Measurements from ENCODE around the gene AOPEP. TPM values are rescaled to one million over a fixed set of nuclear protein-coding genes. Genes with fewer than 3 reads are reported as not detected.

AOPEP gene
- polyA plus RNA-seq, 1 of the 3 experiments (the other 2 are of a cell fraction): 54.6 TPM

DNA sequence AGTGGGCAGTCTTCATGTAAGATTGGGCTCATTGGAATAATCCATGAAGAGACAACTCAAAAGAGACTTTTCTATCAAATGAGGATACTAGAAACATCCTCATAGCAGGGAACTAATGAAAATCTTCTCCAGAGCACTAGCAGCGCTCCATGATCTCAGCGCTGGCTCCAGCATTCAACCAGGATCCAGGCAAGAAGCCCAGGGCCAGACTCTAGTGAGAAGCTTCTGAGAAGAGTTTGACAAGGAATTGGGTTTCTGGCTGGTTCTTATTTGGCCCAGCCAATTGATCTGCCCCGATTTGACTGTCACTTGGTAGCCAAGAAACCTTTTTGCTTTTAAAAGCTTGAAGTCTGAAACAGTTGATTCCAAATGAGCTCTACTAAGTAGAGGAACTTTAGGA is 60.1 kb downstream of the AOPEP start:
- H3K27ac ChIP-seq (ENCODE audit: low read depth in 2 of 2, low read length in 1 of 2): no peak overlapping the region; a peak in 1 of 4 replicates
- H3K9me3 ChIP-seq: no peaks in the 10 kb centered on the region
- H4K20me1 ChIP-seq (ENCODE audit: insufficient read depth): no peaks in the 10 kb centered on the region
- ChIA-PET CTCF (interaction anchor here (1.1 to 7.5 kb wide), 4 partner anchors 12 to 1431 kb away, joined by 3 to 124 read pairs (median 4); no protein-coding TSS in a partner anchor), POLR2A (no interaction called here)
- no peak overlapping the region for H3K4me2 ChIP-seq
- no peaks in the 10 kb centered on the region for H3K27me3 ChIP-seq (ENCODE audit: insufficient read depth)
- TF ChIP-seq RXRA (IDR thresholded peaks at IDR 0.05; ENCODE audit: borderline replicate concordance, low read depth) (no peak), FOXM1 (IDR thresholded peaks at IDR 0.05; ENCODE audit: low read depth) (no peak), TEAD4 (IDR thresholded peaks at IDR 0.05; ENCODE audit: borderline replicate concordance, insufficient read depth) (no peak), GATA2 (CRISPR knock-in tag; IDR thresholded peaks at IDR 0.05) (no peak), USF1 (IDR thresholded peaks at IDR 0.05; ENCODE audit: borderline replicate concordance, low read depth) (no peak), SIN3A (IDR thresholded peaks at IDR 0.05; ENCODE audit: borderline replicate concordance, low read depth, low read length) (no peak), EZH2phosphoT487 (IDR thresholded peaks at IDR 0.05; ENCODE audit: borderline replicate concordance, low read depth) (no peak), CHD2 (IDR thresholded peaks at IDR 0.05; ENCODE audit: low read length, partially characterized antibody) (no peak), RCOR1 (IDR thresholded peaks at IDR 0.05; ENCODE audit: low read length) (no peak), ZBTB33 (IDR thresholded peaks at IDR 0.05; ENCODE audit: borderline replicate concordance, low read depth) (no peak), YY1 (IDR thresholded peaks at IDR 0.05; ENCODE audit: low read depth) (no peak), MXI1 (IDR thresholded peaks at IDR 0.05; ENCODE audit: low read depth, low read length) (no peak), PBX3 (IDR thresholded peaks at IDR 0.05) (no peak)
- TF ChIP-seq, protein P1, sequence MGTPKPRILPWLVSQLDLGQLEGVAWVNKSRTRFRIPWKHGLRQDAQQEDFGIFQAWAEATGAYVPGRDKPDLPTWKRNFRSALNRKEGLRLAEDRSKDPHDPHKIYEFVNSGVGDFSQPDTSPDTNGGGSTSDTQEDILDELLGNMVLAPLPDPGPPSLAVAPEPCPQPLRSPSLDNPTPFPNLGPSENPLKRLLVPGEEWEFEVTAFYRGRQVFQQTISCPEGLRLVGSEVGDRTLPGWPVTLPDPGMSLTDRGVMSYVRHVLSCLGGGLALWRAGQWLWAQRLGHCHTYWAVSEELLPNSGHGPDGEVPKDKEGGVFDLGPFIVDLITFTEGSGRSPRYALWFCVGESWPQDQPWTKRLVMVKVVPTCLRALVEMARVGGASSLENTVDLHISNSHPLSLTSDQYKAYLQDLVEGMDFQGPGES (IDR thresholded peaks at IDR 0.05; ENCODE audit: low read depth, low read length): no peak
- no peaks in the 10 kb centered on the region for H3K9me2 ChIP-seq
- H3K4me3 ChIP-seq (ENCODE audit: low read depth in 2 of 2, low read length in 1 of 2): no peak overlapping the region
- no peak overlapping the region for H2AFZ ChIP-seq (ENCODE audit: low read depth)
- H3K79me2 ChIP-seq (ENCODE audit: insufficient read depth): no peaks in the 10 kb centered on the region; the same call in 1 of the 2 replicates
- no peak overlapping the region for H3K9ac ChIP-seq
- H3F3A ChIP-seq (replicated peaks; ENCODE audit: insufficient read depth): peaks cover 18% of the 10 kb centered on the region
- DNase-seq: no peak
- H3K4me1 ChIP-seq (ENCODE audit: control insufficient read depth in 1 of 2, insufficient read depth in 2 of 2, low read depth in 1 of 2, low read length in 1 of 2): peaks cover 8 to 32% of the 10 kb centered on the region in 2 experiments
- H3K36me3 ChIP-seq (replicated peaks in 1 of 2; ENCODE audit: control insufficient read depth in 1 of 2, insufficient read depth in 2 of 2, low read length in 1 of 2): no peaks in the 10 kb centered on the region
- 100% methylated on average over 3 of the region's 3 CpGs for WGBS (ENCODE audit: low lambda C conversion rate)
